Endothelial cell of umbilical vein (primary cell): Measurements from ENCODE around the gene SPOPL.

Source experiments
- CTCF ChIP-seq, 2 donors: IDR thresholded peaks; 1 replicate in 1 of 2; 2 replicates in 1 of 2; pipeline ENCODE4 v1.5.1; 2011; ENCODE audit warnings: low read length in 2 of 2, mild to moderate bottlenecking in 2 of 2, moderate library complexity in 2 of 2, control low read depth in 1 of 2, inconsistent platforms in 1 of 2, low read depth in 1 of 2; ENCODE audit not compliant: insufficient read depth in 1 of 2; ENCODE audit errors: extremely low read depth in 1 of 2
- EZH2 ChIP-seq: IDR thresholded peaks from 2 replicates; pipeline ENCODE4 v1.6.1; 2012; ENCODE audit warnings: borderline replicate concordance, low read depth, mild to moderate bottlenecking, moderate library complexity, low read length, inconsistent platforms; ENCODE audit not compliant: severe bottlenecking
- POLR2A ChIP-seq: IDR thresholded peaks from 2 replicates; pipeline ENCODE4 v1.6.1; 2012; ENCODE audit warnings: low read depth, mild to moderate bottlenecking, control low read depth, low read length

- no peak for TF ChIP-seq EZH2
- no peak for TF ChIP-seq CTCF (IDR thresholded peaks at IDR 0.05; ENCODE audit: extremely low read depth in 1 of 2, insufficient read depth in 1 of 2, low read depth in 1 of 2, low read length in 2 of 2)
- no peak for TF ChIP-seq POLR2A
These were observed 4.3 kb upstream of the SPOPL start for GRCh38 chr2:138497294-138497693.
